HepG2 (cell line): ENCODE data around the gene ZBTB37. TPM values are rescaled to one million over a fixed set of nuclear protein-coding genes. Genes with fewer than 3 reads are reported as not detected.

Experiments used
- ZNF343 ChIP-seq: sonication (generic); formaldehyde crosslinking; IDR thresholded peaks from 2 replicates; pipeline ENCODE4 v1.4.0; 2020; ENCODE audit warnings: mild to moderate bottlenecking, missing genetic modification reagents
- polyA plus RNA-seq, 8 experiments: library from polyadenylated mRNA; depleted of rRNA in 3 of 8; stranded (reverse) in 7 of 8; unstranded in 1 of 8; fragments of >200 nt; fragmentation: Illumina TruSeq in 4 of 8; extraction: Trizol in 4 of 8; gene quantifications; 2 replicates each; pipeline versions ENCODE4 v1.2.1 to v1.2.3, GENCODE V29; 2011 to 2016; ENCODE audit warnings: low read depth in 4 of 8, missing spikeins in 1 of 8, mixed read lengths in 1 of 8; ENCODE audit not compliant: insufficient read depth in 1 of 8
- total RNA-seq, 5 experiments: library from RNA; depleted of rRNA; stranded (reverse); fragments of >200 nt; fragmentation: Illumina TruSeq; extraction: Trizol; gene quantifications; 2 replicates each; pipeline ENCODE4 v1.2.3, GENCODE V29; 2016; ENCODE audit warnings: low read depth in 1 of 5
- TF ChIP-seq, protein P1 (sequence below): sonication (generic); formaldehyde crosslinking; IDR thresholded peaks from 2 replicates; pipeline ENCODE4 v1.4.0; 2020; ENCODE audit warnings: mild to moderate bottlenecking, missing genetic modification reagents
- TF ChIP-seq, protein P2 (sequence below): sonication (generic); formaldehyde crosslinking; IDR thresholded peaks from 2 replicates; pipeline ENCODE4 v1.4.0; 2020; ENCODE audit warnings: missing genetic modification reagents
- TF ChIP-seq, protein P3 (sequence below): sonication (generic); formaldehyde crosslinking; IDR thresholded peaks from 2 replicates; pipeline ENCODE4 v1.4.0; 2020; ENCODE audit warnings: mild to moderate bottlenecking, missing genetic modification reagents
- TF ChIP-seq, protein P4 (sequence below): sonication (generic); formaldehyde crosslinking; IDR thresholded peaks from 2 replicates; pipeline ENCODE4 v1.4.0; 2020; ENCODE audit warnings: mild to moderate bottlenecking, missing genetic modification reagents

The ZBTB37 gene
- total and polyA plus RNA-seq, 2 of the 13 experiments (the other 11 are each of a cell fraction or from before 2014, with no cell fraction given): 2.6 to 7.7 TPM

DNA sequence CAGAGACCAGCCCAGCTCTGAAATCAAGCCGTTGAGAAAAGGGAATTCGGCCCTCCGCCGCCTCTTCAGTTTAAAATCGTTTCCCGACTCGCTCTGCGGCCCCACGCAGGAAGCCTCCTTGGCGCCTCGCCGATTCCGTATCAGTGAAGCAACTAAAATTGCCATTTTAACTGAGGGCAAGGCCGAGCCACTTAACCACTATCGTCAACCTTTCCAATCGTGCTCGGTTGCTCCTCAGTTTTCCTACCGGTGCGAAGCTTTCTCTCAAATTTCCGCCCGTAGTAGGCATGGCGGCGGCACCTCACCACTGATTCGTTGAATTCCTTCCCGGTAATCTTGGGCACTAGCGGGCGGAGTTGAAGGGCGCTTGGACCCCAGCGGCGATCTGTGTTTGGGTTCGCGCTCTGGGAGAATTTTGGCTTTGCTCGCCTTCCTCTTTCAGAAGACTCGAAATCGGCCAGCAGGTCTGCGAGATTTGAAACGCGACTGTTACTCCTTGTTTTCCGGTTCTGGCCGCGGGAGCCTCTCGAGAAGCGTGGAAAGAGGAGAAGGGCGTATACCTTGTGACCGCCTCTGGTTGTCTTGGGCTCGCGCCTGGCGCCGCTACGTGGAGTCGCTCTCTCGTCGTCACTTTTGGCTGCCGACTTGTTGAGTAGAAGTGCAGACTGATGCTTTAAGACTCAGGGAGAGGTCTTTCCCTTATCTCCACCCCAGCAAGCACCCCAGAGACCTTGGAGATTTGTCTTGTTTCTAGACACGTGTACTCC lies 43.7 kb upstream of the ZBTB37 start, which contains the start of the genes CENPL and DARS2 (continued):
- TF ChIP-seq, protein P1, sequence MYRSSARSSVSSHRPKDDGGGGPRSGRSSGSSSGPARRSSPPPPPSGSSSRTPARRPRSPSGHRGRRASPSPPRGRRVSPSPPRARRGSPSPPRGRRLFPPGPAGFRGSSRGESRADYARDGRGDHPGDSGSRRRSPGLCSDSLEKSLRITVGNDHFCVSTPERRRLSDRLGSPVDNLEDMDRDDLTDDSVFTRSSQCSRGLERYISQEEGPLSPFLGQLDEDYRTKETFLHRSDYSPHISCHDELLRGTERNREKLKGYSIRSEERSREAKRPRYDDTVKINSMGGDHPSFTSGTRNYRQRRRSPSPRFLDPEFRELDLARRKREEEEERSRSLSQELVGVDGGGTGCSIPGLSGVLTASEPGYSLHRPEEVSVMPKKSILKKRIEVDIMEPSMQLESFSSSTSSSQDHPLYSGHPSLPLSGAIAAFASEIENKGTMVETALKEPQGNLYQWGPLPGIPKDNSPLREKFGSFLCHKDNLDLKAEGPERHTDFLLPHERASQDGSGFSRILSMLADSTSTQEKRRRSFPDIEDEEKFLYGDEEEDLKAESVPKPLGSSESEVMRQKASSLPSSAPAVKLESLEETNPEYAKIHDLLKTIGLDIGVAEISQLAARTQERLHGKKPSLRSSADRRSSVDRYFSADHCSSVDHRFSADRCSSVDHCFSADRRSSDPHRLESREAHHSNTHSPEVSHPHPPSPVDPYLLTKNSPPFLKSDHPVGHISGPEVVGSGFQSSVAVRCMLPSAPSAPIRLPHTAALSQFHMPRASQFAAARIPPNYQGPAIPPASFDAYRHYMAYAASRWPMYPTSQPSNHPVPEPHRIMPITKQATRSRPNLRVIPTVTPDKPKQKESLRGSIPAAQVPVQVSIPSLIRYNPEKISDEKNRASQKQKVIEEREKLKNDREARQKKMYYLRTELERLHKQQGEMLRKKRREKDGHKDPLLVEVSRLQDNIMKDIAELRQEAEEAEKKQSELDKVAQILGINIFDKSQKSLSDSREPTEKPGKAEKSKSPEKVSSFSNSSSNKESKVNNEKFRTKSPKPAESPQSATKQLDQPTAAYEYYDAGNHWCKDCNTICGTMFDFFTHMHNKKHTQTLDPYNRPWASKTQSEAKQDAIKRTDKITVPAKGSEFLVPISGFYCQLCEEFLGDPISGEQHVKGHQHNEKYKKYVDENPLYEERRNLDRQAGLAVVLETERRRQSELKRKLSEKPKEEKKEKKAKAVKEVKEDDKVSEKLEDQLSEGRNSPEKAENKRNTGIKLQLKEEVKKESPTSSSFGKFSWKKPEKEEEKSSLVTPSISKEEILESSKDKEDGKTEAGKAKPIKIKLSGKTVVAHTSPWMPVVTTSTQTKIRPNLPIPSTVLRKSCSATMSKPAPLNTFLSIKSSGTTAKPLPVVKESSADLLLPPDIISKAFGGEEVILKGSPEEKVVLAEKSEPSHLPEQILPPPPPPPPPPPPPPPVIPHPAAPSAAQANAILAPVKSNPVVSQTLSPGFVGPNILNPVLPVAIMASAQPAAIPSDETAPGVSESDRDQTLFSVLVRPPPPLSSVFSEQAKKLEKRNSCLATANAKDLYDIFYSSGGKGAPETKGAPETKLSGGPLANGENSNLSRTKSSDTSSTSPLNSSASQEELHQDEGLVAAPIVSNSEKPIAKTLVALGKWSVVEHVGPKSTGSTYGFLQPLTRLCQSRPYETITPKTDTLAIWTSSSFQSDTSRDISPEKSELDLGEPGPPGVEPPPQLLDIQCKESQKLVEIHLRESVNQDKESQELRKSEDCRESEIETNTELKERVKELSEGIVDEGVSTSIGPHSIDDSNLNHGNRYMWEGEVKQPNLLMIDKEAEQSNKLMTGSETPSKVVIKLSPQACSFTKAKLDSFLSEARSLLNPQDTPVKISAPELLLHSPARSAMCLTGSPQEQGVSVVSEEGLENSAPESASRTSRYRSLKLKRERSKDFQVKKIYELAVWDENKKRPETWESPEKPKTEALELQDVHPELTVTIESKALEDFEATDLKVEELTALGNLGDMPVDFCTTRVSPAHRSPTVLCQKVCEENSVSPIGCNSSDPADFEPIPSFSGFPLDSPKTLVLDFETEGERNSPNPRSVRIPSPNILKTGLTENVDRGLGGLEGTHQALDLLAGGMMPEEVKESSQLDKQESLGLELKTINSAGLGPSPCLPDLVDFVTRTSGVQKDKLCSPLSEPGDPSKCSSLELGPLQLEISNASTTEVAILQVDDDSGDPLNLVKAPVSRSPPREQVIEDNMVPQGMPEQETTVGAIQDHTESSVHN: no peak
- no peak for TF ChIP-seq ZNF343 (CRISPR knock-in tag)
- TF ChIP-seq, protein P2, sequence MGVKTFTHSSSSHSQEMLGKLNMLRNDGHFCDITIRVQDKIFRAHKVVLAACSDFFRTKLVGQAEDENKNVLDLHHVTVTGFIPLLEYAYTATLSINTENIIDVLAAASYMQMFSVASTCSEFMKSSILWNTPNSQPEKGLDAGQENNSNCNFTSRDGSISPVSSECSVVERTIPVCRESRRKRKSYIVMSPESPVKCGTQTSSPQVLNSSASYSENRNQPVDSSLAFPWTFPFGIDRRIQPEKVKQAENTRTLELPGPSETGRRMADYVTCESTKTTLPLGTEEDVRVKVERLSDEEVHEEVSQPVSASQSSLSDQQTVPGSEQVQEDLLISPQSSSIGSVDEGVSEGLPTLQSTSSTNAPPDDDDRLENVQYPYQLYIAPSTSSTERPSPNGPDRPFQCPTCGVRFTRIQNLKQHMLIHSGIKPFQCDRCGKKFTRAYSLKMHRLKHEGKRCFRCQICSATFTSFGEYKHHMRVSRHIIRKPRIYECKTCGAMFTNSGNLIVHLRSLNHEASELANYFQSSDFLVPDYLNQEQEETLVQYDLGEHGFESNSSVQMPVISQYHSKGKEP (CRISPR knock-in tag): no peak
- TF ChIP-seq, protein P3, sequence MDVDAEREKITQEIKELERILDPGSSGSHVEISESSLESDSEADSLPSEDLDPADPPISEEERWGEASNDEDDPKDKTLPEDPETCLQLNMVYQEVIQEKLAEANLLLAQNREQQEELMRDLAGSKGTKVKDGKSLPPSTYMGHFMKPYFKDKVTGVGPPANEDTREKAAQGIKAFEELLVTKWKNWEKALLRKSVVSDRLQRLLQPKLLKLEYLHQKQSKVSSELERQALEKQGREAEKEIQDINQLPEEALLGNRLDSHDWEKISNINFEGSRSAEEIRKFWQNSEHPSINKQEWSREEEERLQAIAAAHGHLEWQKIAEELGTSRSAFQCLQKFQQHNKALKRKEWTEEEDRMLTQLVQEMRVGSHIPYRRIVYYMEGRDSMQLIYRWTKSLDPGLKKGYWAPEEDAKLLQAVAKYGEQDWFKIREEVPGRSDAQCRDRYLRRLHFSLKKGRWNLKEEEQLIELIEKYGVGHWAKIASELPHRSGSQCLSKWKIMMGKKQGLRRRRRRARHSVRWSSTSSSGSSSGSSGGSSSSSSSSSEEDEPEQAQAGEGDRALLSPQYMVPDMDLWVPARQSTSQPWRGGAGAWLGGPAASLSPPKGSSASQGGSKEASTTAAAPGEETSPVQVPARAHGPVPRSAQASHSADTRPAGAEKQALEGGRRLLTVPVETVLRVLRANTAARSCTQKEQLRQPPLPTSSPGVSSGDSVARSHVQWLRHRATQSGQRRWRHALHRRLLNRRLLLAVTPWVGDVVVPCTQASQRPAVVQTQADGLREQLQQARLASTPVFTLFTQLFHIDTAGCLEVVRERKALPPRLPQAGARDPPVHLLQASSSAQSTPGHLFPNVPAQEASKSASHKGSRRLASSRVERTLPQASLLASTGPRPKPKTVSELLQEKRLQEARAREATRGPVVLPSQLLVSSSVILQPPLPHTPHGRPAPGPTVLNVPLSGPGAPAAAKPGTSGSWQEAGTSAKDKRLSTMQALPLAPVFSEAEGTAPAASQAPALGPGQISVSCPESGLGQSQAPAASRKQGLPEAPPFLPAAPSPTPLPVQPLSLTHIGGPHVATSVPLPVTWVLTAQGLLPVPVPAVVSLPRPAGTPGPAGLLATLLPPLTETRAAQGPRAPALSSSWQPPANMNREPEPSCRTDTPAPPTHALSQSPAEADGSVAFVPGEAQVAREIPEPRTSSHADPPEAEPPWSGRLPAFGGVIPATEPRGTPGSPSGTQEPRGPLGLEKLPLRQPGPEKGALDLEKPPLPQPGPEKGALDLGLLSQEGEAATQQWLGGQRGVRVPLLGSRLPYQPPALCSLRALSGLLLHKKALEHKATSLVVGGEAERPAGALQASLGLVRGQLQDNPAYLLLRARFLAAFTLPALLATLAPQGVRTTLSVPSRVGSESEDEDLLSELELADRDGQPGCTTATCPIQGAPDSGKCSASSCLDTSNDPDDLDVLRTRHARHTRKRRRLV (CRISPR knock-in tag): no peak; the same call in 1 of the 2 replicates
- TF ChIP-seq, protein P4, sequence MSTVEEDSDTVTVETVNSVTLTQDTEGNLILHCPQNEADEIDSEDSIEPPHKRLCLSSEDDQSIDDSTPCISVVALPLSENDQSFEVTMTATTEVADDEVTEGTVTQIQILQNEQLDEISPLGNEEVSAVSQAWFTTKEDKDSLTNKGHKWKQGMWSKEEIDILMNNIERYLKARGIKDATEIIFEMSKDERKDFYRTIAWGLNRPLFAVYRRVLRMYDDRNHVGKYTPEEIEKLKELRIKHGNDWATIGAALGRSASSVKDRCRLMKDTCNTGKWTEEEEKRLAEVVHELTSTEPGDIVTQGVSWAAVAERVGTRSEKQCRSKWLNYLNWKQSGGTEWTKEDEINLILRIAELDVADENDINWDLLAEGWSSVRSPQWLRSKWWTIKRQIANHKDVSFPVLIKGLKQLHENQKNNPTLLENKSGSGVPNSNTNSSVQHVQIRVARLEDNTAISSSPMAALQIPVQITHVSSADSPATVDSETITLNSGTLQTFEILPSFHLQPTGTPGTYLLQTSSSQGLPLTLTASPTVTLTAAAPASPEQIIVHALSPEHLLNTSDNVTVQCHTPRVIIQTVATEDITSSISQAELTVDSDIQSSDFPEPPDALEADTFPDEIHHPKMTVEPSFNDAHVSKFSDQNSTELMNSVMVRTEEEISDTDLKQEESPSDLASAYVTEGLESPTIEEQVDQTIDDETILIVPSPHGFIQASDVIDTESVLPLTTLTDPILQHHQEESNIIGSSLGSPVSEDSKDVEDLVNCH: no peak
